Endodermal cell (in vitro differentiated cells): ENCODE data around the gene NFIA. TPM values are rescaled to one million over a fixed set of nuclear protein-coding genes. Genes with fewer than 3 reads are reported as not detected.

Experiments
- DNase-seq: peaks from one replicate; pipeline ENCODE4 v3.0.0-alpha.2; 2017
- H3K27ac ChIP-seq: 2 replicates; pipeline ENCODE4 v1.5.1; 2013; ENCODE audit warnings: mild to moderate bottlenecking, low read depth, low read length, moderate library complexity
- H3K27me3 ChIP-seq: 2 replicates; pipeline ENCODE4 v1.6.1; 2013; ENCODE audit warnings: mild to moderate bottlenecking, low read length, moderate library complexity; ENCODE audit not compliant: insufficient read depth, control insufficient read depth, poor library complexity, severe bottlenecking
- H3K36me3 ChIP-seq: 2 replicates; pipeline ENCODE4 v1.7.0; 2013; ENCODE audit warnings: mild to moderate bottlenecking, low read length, moderate library complexity; ENCODE audit not compliant: control insufficient read depth, insufficient read depth
- H3K4me1 ChIP-seq: one replicate; pipeline ENCODE4 v1.7.0; 2013; ENCODE audit warnings: low read length; ENCODE audit not compliant: control insufficient read depth, insufficient read depth
- H3K4me3 ChIP-seq: 2 replicates; pipeline ENCODE4 v1.5.1; 2013; ENCODE audit warnings: mild to moderate bottlenecking, low read length, moderate library complexity
- H3K9ac ChIP-seq: 2 replicates; pipeline ENCODE4 v1.6.1; 2013; ENCODE audit warnings: mild to moderate bottlenecking, low read length, moderate library complexity; ENCODE audit not compliant: poor library complexity, severe bottlenecking; ENCODE audit errors: extremely low read depth
- H3K9me3 ChIP-seq: 2 replicates; pipeline ENCODE4 v1.6.1; 2013; ENCODE audit warnings: mild to moderate bottlenecking, low read length, moderate library complexity; ENCODE audit not compliant: control insufficient read depth
- H3K27ac Mint-ChIP-seq: 2 replicates; pipeline ENCODE4 v1.8.0; 2020; ENCODE audit warnings: mixed read lengths
- H3K27me3 Mint-ChIP-seq: 2 replicates; pipeline ENCODE4 v1.8.0; 2021; ENCODE audit warnings: mild to moderate bottlenecking, mixed read lengths; ENCODE audit not compliant: insufficient read depth
- H3K36me3 Mint-ChIP-seq: 2 replicates; pipeline ENCODE4 v1.8.0; 2020; ENCODE audit warnings: low read depth, mixed read lengths
- H3K4me1 Mint-ChIP-seq: 2 replicates; pipeline ENCODE4 v1.8.0; 2020; ENCODE audit warnings: mixed read lengths
- H3K4me3 Mint-ChIP-seq: 2 replicates; pipeline ENCODE4 v1.8.0; 2020; ENCODE audit warnings: mild to moderate bottlenecking, moderate library complexity, mixed read lengths
- H3K9me3 Mint-ChIP-seq: 2 replicates; pipeline ENCODE4 v1.8.0; 2020; ENCODE audit warnings: mild to moderate bottlenecking, mixed read lengths
- CTCF ChIP-seq: fragments of 200-600 bp; sonication (generic); conservative IDR thresholded peaks from 2 replicates; pipeline ENCODE4 v1.5.0; 2021; ENCODE audit warnings: antibody characterized with exemption, mild to moderate bottlenecking
- WGBS, 2 experiments: methylation state at CpG; one replicate each; pipeline versions ENCODE4 v1.1.5 to v1.1.7; 2013; ENCODE audit warnings: missing lambda C conversion rate in 2 of 2, mixed read lengths in 1 of 2; ENCODE audit not compliant: insufficient coverage in 1 of 2, insufficient read length in 1 of 2; 5-methylcytosine and 5-hydroxymethylcytosine counted together
- long read RNA-seq, 4 experiments: library from polyadenylated mRNA in 2 of 4; library from RNA in 1 of 4; library from capped mRNA in 1 of 4; stranded (forward) in 3 of 4; unstranded in 1 of 4; transcript quantifications; one replicate each; pipeline ENCODE4 v2.0.0, GENCODE V29; 2020 to 2021; ENCODE audit warnings: inconsistent platforms in 1 of 4
- polyA plus RNA-seq, 2 experiments: library from polyadenylated mRNA; stranded (reverse); fragments of 50-300 nt; gene quantifications; one replicate each; pipeline ENCODE4 v1.2.3, GENCODE V29; 2013
- total RNA-seq, 2 donors: library from RNA; stranded (reverse); fragmentation: NEBNext Ultra II Directional in 1 of 2; extraction: Animal tissue kit (Norgen Biotek cat#: 25700) in 1 of 2; gene quantifications; 2 replicates in 1 of 2; 3 replicates in 1 of 2; pipeline ENCODE4 v1.2.1, GENCODE V29; 2021

NFIA gene
- total RNA-seq = 1 to 10 TPM; 2.3 to 3.8 TPM
- 3.7 TPM for polyA plus RNA-seq (2013, experiment 1 of 2)
- 5.1 TPM for polyA plus RNA-seq (2013, experiment 2 of 2)
- long read RNA-seq, experiment 1, partial matches to known transcripts = 0 of 1 reads
- long read RNA-seq, experiment 1, other reads (novel, unspliced or antisense) = 1 of 1 reads
- long read RNA-seq, experiment 2, full-length matches to known transcripts = 1 of 2 reads
- long read RNA-seq, experiment 2, partial matches to known transcripts = 0 of 2 reads
- long read RNA-seq, experiment 2, other reads (novel, unspliced or antisense) = 1 of 2 reads
- long read RNA-seq, experiment 3, full-length matches to known transcripts = 3 of 6 reads
- long read RNA-seq, experiment 3, partial matches to known transcripts = 1 of 6 reads
- long read RNA-seq, experiment 3, other reads (novel, unspliced or antisense) = 2 of 6 reads
- long read RNA-seq, experiment 4, partial matches to known transcripts = 0 of 1 reads
- long read RNA-seq, experiment 4, other reads (novel, unspliced or antisense) = 1 of 1 reads

GRCh38 chr1:61082311-61083012 is at the start of gene NFIA:
NFIA (plus strand) TSS chr1:61082561.
- peaks cover 2% of the 10 kb centered on the region for H3K4me1 ChIP-seq
- H3K27me3 Mint-ChIP-seq = peaks cover 68% of the 10 kb centered on the region
- H3K27me3 ChIP-seq = peaks cover 76% of the 10 kb centered on the region

GRCh38 chr1:61035880-61036279 is 46.5 kb upstream of the NFIA start:
- Mint-ChIP-seq H3K36me3 (no peaks in the 10 kb centered on the region), H3K4me3 (no peak overlapping the region), H3K9me3 (no peaks in the 10 kb centered on the region), H3K4me1 (no peaks in the 10 kb centered on the region), H3K27me3 (no peaks in the 10 kb centered on the region), H3K27ac (no peak overlapping the region)
- Histone ChIP-seq H3K27me3 (no peaks in the 10 kb centered on the region), H3K27ac (no peak overlapping the region), H3K4me3 (no peak overlapping the region), H3K36me3 (no peaks in the 10 kb centered on the region), H3K9me3 (no peaks in the 10 kb centered on the region), H3K4me1 (no peaks in the 10 kb centered on the region), H3K9ac (no peak overlapping the region)
- no peak for DNase-seq
- TF ChIP-seq CTCF = no peak

More at GRCh38 chr1:61082311-61083012, at the start of gene NFIA:
- no peak within 1 kb of the TSS for H3K27ac ChIP-seq
- TF ChIP-seq CTCF = no peak
- no peaks in the 10 kb centered on the region for H3K9me3 ChIP-seq
- Mint-ChIP-seq H3K9me3 (no peaks in the 10 kb centered on the region), H3K4me3 (peak within 1 kb of the TSS; percentile 74), H3K4me1 (peaks cover 19% of the 10 kb centered on the region), H3K36me3 (no peaks in the 10 kb centered on the region), H3K27ac (no peak within 1 kb of the TSS)
- H3K36me3 ChIP-seq = no peaks in the 10 kb centered on the region
- peak; percentile 78 for DNase-seq
- H3K4me3 ChIP-seq = peak within 1 kb of the TSS; percentile 78
- no peak within 1 kb of the TSS for H3K9ac ChIP-seq
- 0 to 1% methylated on average over 3 to 57 of the region's 73 CpGs for WGBS, 2 experiments

GRCh38 chr1:61042466-61043009 is 39.8 kb upstream of the NFIA start:
- no peak overlapping the region for H3K9ac ChIP-seq

More at GRCh38 chr1:61042466-61043009, 39.8 kb upstream of the NFIA start:
- Mint-ChIP-seq H3K9me3 (no peaks in the 10 kb centered on the region), H3K4me1 (peaks cover 6% of the 10 kb centered on the region), H3K27me3 (peaks cover 42% of the 10 kb centered on the region), H3K27ac (no peak overlapping the region), H3K36me3 (no peaks in the 10 kb centered on the region), H3K4me3 (peak overlapping the region; percentile 53)
- H3K27ac ChIP-seq = no peak overlapping the region
- 49 to 54% methylated on average over 15 to 17 of the region's 17 CpGs for WGBS, 2 experiments
- H3K9me3 ChIP-seq = no peaks in the 10 kb centered on the region
- no peaks in the 10 kb centered on the region for H3K36me3 ChIP-seq
- no peak for DNase-seq
- H3K4me3 ChIP-seq = peak overlapping the region; percentile 56
- H3K27me3 ChIP-seq = peaks cover 48% of the 10 kb centered on the region
- H3K4me1 ChIP-seq = no peaks in the 10 kb centered on the region
- TF ChIP-seq CTCF = no peak
